ENCODE results near the gene TTLL12. TPM values are rescaled to one million over a fixed set of nuclear protein-coding genes. Genes with fewer than 3 reads are reported as not detected.

Gene TTLL12
- total RNA-seq, 1 donor from 2014 or later: 10.6 TPM

DNA sequence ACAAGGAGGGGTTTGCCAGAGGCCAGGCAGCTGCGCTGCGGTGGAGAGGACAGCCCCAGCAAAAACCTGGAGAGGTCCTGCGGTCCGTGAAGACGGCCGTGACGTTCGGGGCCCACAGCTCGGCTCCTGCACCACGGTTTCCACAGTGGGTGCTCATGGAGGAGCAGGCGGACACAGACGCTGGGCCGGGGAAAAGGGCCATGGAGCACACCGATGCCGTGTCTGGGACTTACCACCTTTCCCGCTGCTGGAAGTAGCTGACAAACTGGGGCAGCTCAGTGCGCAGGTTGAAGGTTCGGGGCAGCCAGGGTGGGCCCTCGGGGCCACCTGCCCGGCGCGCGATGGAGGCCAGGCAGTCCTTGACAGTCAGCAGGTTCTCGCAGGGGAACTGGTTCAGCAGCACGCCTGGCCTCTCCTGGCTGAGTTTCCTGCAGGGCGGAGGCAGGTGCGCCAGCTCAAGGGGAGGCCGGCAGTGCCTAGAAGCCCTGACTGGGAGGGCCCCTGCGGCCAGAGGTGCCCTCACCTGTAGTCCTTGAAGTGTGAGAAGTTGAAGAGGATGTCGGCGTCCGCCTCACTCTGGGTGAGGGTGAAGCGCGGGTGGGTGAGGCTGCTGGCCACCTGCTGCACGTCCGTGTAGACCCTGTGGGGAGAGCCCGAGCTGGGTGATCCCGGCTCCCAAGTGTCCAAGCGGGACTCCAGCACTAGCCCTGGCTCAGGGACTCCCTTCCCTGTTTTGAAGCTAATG lies 12.8 kb downstream of the TTLL12 start:
- Histone ChIP-seq H3K36me3 (peaks cover 53 to 75% of the 10 kb centered on the region in 2 donors), H3K27ac (no peak overlapping the region), H3K4me1 (no peaks in the 10 kb centered on the region), H3K9me3 (no peaks in the 10 kb centered on the region), H3K27me3 (no peaks in the 10 kb centered on the region), H3K4me3 (no peak overlapping the region)
- no peak for TF ChIP-seq CTCF (IDR thresholded peaks at IDR 0.05)
- intact Hi-C loops (cut with DNase I): no loop called here
- no peak for DNase-seq (ENCODE audit: low spot score in 2 of 2)

- Histone ChIP-seq H3K27me3 (no peaks in the 10 kb centered on the region), H3K36me3 (peaks cover 48 to 69% of the 10 kb centered on the region in 2 donors), H3K27ac (no peak overlapping the region), H3K4me1 (no peaks in the 10 kb centered on the region), H3K9me3 (no peaks in the 10 kb centered on the region), H3K4me3 (no peak overlapping the region)
- intact Hi-C loops (cut with DNase I): no loop called here
- no peak for DNase-seq (ENCODE audit: low spot score in 2 of 2)
- no peak for TF ChIP-seq CTCF (IDR thresholded peaks at IDR 0.05)
Measured at GRCh38 chr22:43173566-43173965, 13.4 kb downstream of the TTLL12 start.

GRCh38 chr22:43172191-43172590 lies 14.7 kb downstream of the TTLL12 start:
- Histone ChIP-seq H3K9me3 (no peaks in the 10 kb centered on the region), H3K4me3 (no peak overlapping the region), H3K4me1 (no peaks in the 10 kb centered on the region), H3K36me3 (peaks cover 51 to 68% of the 10 kb centered on the region in 2 donors), H3K27ac (no peak overlapping the region), H3K27me3 (no peaks in the 10 kb centered on the region)
- intact Hi-C loops (cut with DNase I): no loop called here
- no peak for DNase-seq (ENCODE audit: low spot score in 2 of 2)
- no peak for TF ChIP-seq CTCF (IDR thresholded peaks at IDR 0.05)

DNA sequence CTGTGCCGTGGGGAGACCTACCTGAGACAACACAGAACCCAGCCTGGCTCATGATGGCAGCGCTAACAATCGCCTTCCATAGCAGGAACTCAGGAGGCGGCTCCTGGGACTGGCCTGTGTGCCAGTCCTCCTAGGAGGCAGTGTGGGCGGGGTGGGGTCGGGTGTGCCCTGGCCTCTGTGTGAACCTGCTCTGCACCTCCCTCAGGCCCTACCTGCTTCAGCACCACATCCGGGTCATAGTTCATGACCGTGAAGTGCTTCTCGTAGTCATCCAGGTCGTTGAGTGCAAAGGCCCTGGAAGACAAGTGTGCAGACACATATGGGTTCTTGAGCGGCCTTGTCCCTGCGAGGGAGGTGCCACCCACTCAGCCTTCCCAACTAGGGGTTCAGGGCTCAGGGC lies 15.3 kb downstream of the TTLL12 start:
- Histone ChIP-seq H3K27me3 (no peaks in the 10 kb centered on the region), H3K4me3 (no peak overlapping the region), H3K27ac (no peak overlapping the region), H3K9me3 (no peaks in the 10 kb centered on the region), H3K36me3 (peaks cover 51 to 68% of the 10 kb centered on the region in 2 donors), H3K4me1 (no peaks in the 10 kb centered on the region)
- intact Hi-C loops (cut with DNase I): no loop called here
- DNase-seq (ENCODE audit: low spot score in 2 of 2): no peak
- TF ChIP-seq CTCF (IDR thresholded peaks at IDR 0.05): no peak

DNA sequence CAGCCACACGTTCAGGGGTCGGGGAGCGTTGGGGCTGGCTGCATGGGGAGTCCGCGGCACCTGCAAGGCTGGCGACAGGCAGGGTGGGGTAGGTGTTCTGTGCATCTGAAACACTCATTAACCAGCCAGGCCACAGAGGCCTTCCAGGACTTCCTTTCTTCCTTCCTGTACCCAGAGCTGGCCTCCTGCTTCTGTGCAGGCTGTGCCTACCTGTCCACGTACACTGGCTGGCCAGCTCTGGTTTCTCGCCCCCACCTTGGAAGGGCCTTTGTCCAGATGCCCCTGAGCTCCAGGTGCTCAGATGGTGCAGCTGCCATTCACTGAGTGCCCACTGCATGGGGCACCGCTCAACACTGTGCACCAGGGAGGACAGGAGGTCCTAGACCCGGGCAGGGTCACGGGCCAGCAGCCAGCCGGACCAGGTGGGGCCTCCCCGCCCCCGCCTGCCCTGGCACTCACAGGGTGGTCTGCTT lies 15.9 kb downstream of the TTLL12 start:
- H3K27ac ChIP-seq: no peak overlapping the region
- H3K27me3 ChIP-seq: no peaks in the 10 kb centered on the region
- TF ChIP-seq CTCF (IDR thresholded peaks at IDR 0.05): no peak
- H3K36me3 ChIP-seq: peaks cover 51 to 65% of the 10 kb centered on the region in 2 donors
- H3K4me1 ChIP-seq: no peaks in the 10 kb centered on the region
- no peaks in the 10 kb centered on the region for H3K9me3 ChIP-seq
- no peak for DNase-seq (ENCODE audit: low spot score in 2 of 2)
- no peak overlapping the region for H3K4me3 ChIP-seq
- intact Hi-C loops (cut with DNase I): no loop called here
